Middle frontal gyrus (tissue), 1 donor: ENCODE data around the gene IFNB1.

Experiments
- DNase-seq: peaks from one replicate; pipeline ENCODE4 v3.0.0-alpha.2; 2015; ENCODE audit warnings: low spot score; ENCODE audit errors: extremely low spot score

IFNB1 gene

DNA sequence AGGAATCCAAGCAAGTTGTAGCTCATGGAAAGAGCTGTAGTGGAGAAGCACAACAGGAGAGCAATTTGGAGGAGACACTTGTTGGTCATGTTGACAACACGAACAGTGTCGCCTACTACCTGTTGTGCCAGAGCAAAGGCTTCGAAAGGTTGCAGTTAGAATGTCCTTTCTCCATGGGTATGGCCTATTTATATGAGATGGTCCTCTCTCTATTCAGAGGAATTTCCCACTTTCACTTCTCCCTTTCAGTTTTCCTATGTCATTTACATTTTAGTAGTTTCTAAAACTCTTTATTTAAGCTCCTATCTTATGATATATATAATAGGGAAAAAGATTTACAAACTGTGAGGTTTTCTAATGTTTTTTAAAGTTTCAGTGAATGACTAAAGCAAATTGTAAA, at the start of gene IFNB1:
TSS of gene IFNB1 (minus strand) at position 162 of the 400 bp plus-strand sequence. CDS start at position 89, 73 bp downstream.
- no peak for DNase-seq

DNA sequence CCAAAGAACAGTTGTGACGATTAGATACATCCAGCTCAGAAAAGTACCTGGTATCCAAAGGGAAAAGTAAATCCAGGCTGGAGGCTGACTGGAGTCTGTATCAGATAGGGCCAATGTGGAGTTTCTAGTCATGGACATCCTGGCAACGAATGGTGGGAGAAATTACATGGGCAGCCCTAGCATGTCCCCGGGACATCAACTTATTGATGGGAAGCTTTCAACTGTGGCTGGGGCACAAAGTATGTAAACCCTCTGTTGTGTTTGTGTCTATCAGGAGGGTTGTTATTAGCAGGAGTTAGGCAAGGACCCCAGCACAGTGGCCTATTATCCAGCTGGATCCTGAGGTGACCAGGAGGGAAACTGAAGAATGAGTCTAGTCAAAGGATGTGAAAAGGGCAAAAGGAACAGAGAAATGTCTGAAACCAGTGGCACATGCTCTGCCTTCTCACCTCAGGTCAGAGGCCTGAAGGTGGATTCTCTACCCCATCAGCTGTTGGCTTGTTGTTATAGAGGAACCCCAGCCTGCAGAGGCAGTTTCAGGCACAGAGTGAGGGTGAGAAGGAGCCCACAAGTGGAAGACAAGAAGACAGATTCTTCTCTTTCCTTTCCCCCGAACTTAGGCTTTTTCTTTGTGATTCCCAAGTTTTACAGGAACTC, 44.0 kb upstream of the IFNB1 start:
- DNase-seq: no peak

DNA sequence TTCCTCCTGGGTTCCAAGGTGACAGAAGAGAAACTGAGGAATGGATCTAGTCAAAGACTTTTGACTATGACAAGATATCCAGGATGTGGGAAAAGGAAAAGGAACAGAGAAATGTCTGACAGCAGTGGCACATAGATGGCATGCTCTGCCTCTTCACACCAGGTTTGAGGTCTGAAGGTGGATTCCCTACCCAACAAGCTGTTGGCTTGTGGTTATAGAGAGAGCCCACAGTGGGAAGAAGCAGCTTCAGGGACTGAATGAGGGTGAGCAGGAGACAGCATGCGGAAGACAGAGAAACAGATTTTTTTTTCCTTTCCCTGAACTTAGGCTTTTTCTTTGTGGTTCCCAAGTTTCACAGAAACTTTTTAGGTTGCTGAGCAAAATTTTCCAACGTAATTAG, 43.3 kb upstream of the IFNB1 start:
- DNase-seq: no peak

DNA sequence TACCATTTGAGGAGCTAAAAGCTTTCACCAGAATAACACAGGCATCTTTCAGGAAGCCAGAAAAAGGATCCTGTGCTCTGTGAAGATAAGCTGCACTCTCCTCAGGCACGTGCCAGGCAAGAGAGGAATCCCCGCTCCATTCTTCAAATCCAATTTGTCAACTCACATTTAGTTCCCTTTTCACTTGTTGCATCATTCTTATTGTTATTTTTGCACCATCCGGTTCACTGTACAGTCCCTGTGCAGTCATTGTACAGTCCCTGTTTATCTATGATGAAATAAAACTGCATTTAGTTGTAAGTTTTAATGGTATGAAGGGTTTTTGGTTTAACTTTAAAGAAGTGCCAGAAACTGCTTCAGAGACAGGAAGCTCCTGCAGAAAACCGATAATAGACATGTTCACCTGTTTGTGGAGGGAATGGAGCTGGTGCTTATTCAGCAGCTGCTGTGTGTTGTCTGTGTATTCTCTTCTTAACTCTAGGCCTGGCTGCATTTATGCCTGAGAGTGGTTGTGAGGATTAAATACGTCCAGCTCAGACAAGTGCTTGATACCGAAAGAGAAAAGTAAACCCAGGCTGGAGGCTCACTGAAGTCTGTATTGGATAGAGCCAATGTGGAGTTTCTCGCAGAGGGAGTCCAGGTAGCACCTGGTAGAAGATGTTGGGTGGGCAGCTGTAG, 41.5 kb upstream of the IFNB1 start:
- no peak for DNase-seq

DNA sequence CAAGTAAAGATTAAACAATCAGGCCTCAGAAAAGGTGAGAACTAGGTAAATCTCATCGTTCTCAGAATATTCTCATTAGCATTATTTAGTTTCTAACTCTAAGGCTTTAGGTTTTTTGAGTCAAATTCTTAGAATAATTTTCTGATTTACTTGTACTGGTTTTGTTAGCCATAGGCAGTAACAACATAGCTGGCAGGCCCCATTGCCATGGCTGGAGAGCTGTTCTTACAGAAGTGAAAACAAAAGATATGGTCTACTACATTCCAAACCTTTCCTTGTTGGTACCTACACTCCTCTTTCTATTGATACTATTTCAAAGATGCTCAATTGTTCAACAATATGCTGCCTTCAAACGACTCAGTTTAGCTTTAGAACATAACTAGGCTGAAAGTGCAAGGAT, 36.6 kb upstream of the IFNB1 start:
- DNase-seq: no peak

DNA sequence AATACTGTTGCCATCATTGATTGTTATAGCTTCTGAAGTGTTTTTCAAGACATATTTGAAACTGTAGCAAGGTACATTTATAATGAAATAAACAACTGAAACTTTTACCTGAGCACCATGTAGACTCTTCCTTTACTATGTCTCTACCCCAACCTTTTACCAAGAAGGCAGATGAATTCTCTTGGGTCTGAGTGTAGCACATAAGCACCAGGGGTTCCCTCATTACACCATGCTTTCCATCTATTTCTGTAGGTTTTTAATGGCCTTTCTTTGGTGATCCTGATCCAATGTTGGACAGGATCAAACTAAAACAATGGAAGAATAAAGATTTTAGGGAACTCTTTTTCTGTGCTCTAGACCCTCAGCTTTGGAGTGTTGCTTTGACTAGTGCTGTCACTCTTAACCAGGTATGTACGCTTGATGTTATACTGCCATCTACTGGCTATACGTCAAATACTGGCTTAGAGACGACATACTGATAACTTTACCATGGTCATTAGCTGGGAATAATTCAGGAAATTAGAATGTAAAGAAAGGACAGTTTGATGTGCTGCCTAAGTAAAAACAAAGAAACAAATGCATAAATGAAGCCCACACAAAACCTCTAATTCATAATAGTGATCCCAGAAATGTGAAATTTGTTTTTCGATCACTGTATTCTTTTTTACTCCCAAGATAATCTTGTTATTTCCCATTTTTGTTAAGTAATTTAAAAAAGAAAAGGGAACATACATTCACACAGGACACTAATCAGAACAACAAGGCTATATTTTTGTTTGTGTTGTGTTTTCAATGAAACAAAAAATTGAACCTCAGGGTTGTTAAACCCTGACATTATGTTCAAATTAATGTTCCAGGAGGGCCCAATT, 33.2 kb upstream of the IFNB1 start:
- DNase-seq: peak; percentile 45

DNA sequence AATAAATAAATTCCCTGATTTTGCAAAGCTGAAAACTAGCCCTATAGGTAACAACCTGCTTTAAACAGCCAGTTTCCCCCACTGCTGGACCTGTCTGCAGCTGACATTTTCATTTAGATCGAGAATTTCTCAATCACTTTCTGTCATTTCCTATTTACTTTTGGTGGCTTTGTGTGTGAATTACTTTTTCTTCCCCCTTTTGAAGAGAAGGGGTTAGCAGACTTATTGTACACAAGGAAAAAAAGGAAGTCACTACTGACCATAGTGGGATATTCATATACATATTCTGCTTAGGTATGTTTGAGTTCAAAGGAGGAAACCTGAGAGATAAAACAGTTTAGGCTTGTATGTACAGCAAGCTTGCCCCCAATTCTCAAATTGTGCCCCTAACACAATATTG, 27.0 kb upstream of the IFNB1 start:
- DNase-seq: no peak

DNA sequence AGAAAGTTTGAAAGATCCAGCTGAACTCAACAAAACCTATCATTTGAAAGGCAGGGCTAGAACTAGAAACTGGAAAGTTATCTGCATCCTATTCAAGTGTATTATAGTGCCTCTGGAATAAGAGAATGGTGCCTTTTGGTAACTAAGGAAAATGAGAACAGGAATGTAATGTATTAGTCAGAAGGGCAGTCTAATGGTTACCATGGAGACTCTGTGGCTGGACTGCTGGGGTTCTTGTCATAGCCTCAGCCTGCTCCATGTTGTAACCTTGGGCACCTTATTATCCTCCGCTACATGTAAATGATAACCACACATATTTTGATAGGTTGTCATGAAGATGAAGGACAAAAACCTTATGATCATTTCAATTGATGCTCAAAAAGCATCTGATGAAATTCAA, 24.6 kb upstream of the IFNB1 start:
- no peak for DNase-seq

DNA sequence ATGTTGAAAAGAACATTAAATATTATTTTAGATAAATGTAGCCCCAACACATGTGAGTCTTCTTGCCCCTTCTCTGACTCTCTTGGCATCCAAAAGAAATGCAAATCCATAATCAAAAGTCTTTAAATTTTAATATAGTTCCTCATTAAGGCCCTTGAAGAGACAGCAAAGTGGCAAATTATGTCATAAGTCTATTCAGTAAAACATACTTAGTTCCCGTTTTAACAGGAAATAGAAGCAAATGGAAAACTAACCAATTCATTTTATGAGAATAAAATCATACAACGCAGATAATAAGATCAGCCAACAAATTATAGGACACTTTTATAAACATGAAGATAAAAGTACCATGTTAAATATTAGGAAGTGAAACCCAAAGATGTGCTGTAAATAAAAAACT, 20.1 kb upstream of the IFNB1 start:
- no peak for DNase-seq

DNA sequence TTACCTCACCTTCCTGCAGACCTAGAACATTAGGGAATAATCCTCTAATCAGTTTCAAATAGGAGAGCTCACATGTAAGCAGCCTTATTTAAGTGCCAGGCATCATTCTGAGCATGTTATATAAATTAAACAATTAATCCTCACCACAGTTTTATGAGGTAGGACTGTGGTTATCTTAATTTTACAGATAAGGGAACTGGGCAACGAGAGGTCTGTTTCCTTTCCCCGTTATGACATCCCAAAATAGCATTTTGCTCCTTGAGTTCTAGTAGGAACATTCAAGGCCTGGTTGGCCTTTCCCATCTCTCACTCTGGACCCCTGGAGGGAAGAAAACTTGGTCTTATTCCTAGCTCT, 19.1 kb upstream of the IFNB1 start:
- DNase-seq: no peak

DNA sequence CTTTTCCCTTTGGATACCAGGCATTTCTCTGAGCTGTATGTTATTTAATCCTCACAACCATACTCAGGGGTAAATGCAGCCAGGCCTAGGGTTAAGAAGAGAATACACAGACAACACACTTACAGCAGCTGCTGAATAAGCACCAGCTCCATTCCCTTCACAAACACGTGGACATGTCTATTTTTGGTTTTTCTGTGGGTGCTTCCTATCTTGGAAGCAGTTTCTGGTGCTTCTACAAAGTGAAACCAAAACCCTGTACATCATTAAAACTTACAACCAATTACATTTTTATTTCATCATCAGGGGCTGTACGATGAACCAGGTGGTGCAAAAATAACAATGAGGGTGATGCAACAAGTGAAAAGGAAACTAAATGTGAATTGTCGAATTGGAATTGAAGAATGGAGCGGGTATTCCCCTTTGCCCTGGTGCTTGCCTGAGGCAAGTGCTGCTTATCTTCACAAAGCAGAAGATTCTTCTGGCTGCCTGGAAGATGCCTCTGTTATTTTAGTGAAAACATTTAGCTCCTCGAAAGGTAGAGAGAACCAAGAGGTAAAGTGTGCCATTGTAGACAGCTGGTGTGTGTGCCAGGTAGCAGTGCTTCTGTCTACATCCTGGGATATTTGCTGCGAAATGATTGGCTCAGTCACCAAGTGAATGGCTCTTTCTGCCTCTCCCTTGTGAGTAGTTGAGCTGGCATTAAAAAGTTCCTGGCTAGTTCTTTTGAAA, 18.6 kb upstream of the IFNB1 start:
- DNase-seq: no peak

DNA sequence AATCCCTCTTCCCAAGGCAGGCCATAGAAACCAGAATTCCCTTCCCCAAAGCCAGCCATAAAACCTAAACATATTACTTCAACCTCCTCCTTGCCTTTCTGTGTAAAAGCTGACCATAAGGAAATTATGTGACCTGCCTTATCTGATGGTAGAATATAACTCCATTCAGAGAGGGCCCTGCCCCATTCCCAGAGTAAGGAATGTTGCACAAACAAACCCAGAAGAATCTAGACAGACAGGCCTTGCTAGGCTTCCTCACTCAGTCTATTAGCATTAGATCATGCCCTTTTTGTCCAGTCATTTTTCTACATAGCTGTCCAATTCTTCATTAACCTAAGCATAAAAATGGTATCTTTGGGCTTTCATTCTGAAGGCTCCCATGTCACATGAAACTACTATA, 17.8 kb upstream of the IFNB1 start:
- no peak for DNase-seq

DNA sequence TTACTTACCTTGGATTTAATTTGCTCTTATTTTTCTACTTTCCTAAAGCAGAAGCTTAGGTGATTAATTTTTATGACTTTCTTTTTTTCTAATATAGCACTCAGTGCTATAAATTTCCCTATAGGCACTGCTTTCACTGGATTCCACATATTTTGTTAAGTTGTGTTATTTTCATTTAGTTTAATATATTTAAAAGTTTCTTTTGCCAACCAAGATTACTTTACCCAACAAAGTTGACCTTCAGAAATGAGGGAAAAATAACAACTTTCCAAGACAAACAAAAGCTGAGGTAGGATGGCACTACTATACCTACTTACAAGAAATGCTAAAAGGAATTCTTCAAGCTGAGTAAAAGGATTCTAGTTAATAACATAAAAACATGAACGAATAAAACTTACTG, 8.8 kb upstream of the IFNB1 start:
- DNase-seq: no peak

DNA sequence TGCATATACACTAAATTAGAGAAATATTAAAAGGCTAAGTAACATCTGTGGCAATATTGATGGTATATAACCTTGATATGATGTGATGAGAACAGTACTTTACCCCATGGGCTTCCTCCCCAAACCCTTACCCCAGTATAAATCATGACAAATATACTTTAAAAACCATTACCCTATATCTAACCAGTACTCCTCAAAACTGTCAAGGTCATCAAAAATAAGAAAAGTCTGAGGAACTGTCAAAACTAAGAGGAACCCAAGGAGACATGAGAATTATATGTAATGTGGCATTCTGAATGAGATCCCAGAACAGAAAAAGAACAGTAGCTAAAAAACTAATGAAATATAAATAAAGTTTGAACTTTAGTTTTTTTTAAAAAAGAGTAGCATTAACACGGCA, 7.3 kb upstream of the IFNB1 start:
- no peak for DNase-seq

DNA sequence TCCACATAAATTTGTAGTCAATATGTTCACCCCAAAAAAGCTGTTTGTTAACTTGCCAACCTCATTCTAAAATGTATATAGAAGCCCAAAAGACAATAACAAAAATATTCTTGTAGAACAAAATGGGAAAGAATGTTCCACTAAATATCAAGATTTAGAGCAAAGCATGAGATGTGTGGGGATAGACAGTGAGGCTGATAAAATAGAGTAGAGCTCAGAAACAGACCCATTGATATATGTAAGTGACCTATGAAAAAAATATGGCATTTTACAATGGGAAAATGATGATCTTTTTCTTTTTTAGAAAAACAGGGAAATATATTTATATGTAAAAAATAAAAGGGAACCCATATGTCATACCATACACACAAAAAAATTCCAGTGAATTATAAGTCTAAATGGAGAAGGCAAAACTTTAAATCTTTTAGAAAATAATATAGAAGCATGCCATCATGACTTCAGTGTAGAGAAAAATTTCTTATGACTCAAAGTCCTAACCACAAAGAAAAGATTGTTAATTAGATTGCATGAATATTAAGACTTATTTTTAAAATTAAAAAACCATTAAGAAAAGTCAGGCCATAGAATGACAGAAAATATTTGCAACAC, 6.6 kb upstream of the IFNB1 start:
- DNase-seq: no peak

DNA sequence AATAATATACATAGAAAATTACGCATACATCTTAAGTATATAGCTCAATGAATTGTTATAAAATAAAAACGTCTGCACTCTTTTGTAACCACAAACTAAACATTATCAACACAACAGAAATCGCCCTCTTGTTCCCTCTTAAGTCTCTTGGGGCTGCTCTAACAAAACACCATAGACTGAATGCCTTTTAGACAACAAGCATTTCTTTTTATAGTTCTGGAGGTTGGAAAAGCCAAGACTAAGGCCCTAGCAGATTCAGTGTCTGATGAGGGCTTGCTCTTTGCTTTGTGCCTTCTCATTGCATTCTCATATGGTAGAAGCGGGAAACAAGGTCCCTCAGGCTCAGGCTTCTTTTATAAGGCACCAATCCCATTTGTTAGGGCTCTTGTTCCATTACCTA, 4.9 kb upstream of the IFNB1 start:
- DNase-seq: no peak

DNA sequence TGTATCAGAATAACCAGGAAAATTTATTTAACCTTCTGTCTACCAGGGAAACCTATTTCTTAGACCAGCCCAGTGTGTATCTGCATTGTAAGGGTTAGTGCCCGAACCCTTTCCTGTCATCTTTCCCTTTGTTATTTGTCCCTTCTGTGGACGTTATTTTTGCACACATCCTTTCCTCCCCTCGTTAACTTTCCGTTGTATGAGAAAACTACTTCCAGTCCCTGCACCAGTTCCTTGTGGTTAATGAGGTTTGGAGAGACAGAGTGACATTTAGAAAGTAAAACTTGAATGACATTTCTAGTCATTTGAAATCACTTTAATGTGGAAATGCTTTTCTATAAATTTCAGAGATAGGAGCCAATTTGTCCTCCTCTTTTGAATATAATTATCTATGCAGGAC, 4.3 kb upstream of the IFNB1 start:
- no peak for DNase-seq

DNA sequence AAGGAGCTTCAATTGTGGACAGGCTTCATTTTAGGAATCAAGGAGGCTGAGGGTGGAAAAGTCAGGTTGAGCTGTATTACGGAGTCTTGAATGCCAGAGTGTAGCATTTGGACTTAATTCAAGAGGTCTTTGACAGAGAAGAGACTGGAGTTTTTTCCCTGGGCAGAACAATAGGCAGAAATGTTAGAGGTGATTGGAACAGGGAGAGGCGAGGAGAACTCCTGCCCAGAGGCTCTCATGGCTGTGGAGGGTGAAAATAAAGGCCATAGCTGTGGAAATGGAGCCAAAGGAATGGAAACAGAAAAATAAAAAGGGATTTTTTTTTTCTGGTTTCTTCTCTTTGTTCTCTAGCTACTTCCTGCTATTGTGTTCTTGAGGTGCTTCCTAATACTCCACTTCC, 3.7 kb upstream of the IFNB1 start:
- no peak for DNase-seq

DNA sequence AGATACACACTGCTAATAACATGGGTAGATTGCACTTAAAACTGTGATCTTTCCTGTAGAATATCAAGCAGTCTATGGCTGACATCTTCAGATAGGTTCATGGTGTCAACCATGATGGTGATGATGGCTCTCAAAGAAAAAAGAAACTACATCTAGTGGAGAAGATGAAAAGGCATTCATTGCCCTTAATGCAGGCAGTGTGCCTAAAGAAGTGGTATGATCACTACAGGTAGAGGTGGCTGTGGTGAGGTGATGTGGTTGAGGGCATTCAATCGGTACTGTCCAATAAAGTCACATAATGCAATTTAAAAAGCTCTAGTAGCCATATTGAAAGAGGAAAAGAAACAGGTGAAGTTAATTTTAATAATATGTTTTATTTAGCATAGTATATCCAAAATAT, 3.1 kb upstream of the IFNB1 start:
- no peak for DNase-seq

DNA sequence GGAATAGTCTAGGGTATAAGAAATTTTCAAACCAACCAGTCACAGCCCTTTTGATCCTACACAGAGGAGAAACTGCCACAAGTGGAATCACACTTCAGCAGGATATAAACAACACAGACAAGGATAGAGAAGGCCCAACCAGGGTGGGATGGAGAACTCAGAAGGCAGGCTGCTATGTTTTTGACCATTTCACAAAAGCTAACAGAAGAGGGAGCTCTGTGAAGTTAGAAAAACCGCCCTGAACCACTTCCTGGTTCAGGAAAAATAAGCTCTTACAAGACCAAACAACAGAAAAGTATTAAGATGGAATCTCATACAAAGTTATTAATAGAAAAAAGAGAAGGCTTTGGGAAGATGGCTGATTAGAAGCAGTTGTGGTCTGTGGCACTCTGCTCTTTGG, 960 bp upstream of the IFNB1 start:
- DNase-seq: no peak

DNA sequence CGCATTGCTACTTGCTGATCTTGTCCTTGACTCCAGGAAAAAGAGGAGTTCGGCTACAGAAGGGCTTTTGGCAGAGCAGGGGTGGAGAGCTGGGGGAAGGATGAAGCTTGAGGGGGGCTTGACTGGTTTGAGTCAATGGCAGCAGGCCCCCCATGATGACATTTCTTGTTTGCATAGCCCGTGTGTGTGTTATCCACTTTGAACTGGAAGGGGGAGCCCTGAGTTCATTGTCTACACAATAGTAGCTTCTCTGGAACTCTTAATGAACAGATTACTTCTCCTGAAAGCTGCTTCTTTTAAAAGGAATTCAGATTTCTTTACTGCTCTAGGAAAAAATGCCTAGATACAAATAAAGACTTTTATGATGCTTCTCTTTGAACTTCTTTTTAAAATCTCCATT, 2.3 kb downstream of the IFNB1 start:
- DNase-seq: no peak
